Activated CD4-positive, alpha-beta T cell treated with anti-CD3 and anti-CD28 coated beads for 36 hours (primary cell): ENCODE measurements around the gene PKDCC. TPM values are rescaled to one million over a fixed set of nuclear protein-coding genes. Genes with fewer than 3 reads are reported as not detected.
"Not testable (repeated sequence)": the region's sequence is repeated elsewhere in the genome, so short reads cannot be mapped to it uniquely, and the experiment has no call there.

Source experiments
- ATAC-seq: fragments of 200-7000 bp; cut with Tn5 transposase; one replicate; pipeline ENCODE4 v1.10.0; 2021; ENCODE audit warnings: mild to moderate bottlenecking, moderate library complexity
- CTCF ChIA-PET: fragments of 350-600 bp; sonication (Branson Sonifier 250); formaldehyde crosslinking; loops from one replicate; lab custom pipeline; 2021; ENCODE audit warnings: antibody characterized with exemption; lab: Charles Lee
- POLR2A ChIA-PET: fragments of 350-600 bp; sonication (Branson Sonifier 250); formaldehyde crosslinking; loops from one replicate; lab custom pipeline; 2021; ENCODE audit warnings: antibody characterized with exemption, inconsistent platforms; lab: Charles Lee
- DNase-seq: peaks from one replicate; pipeline ENCODE4 v3.0.0-alpha.2; 2020
- H3K27ac Mint-ChIP-seq: one replicate; pipeline ENCODE4 v1.8.0; 2021; ENCODE audit warnings: mixed read lengths
- H3K27me3 Mint-ChIP-seq: one replicate; pipeline ENCODE4 v1.8.0; 2021; ENCODE audit warnings: mixed read lengths
- H3K36me3 Mint-ChIP-seq: one replicate; pipeline ENCODE4 v1.8.0; 2021; ENCODE audit warnings: low read depth, mixed read lengths
- H3K4me1 Mint-ChIP-seq: one replicate; pipeline ENCODE4 v1.8.0; 2021; ENCODE audit warnings: mixed read lengths
- H3K4me3 Mint-ChIP-seq: one replicate; pipeline ENCODE4 v1.8.0; 2021; ENCODE audit warnings: mild to moderate bottlenecking, moderate library complexity, mixed read lengths
- H3K9me3 Mint-ChIP-seq: one replicate; pipeline ENCODE4 v1.8.0; 2021; ENCODE audit warnings: low read depth, mixed read lengths
- intact Hi-C, 2 experiments: fragments of 100-400 bp; cut with DNase I in 1 of 2; cut with micrococcal nuclease in 1 of 2; formaldehyde crosslinking; loops; one replicate each; pipeline versions ENCODE4 v1.14.2 to v1.15.1; 2022 to 2024; cut with DNase I, micrococcal nuclease
- total RNA-seq, 2 experiments: library from RNA; stranded (reverse); gene quantifications; one replicate each; pipeline ENCODE4 v1.2.3, GENCODE V29; 2021

PKDCC gene
- total RNA-seq, 2 experiments from 2014 or later: not detected

DNA sequence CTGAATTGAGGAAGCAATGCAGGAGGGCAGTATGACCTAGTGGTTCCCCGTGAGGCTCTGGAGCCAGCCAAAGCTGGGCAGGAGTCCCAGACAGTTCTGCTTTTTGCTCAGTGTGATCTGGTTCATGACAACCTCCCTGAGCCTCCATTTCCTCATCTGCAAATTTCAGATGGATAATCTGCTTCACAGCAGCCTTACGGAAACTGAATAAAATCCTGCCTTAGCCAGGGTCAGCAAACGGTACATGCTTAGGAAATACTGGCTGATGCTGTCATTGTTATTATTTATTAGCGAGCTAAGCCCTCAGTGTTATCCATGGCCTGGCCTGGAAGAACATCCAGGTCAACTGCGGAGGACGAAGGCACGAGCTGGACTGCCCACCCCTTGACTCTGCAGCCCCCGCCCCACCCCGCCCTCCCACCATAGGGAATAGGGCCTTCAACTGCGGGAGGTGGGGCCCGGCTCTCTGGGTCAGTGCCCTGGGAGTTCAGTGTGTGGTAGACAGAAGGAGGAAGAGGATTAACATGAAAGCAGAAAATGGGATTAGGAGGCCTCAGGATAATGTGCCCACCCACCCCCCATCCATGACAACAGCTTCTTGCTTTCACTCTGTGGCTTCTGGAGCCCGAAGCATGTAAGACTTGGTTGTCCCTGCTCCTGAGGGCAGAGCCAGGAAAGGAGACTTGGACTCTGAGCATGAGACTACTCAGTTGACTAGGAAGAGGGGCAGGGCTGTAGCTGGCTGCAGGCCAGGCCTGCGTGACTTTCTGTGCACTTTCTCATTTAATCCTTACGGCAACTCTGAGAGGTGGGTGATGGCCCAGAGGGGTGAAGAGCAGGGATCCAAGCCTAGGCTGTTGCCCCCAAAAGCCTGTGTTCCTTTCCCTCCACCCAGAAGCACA lies 13.1 kb downstream of the PKDCC start:
- intact Hi-C loops: no loop called here
- Mint-ChIP-seq H3K4me1 (no peaks in the 10 kb centered on the region), H3K27me3 (peaks cover 8% of the 10 kb centered on the region), H3K4me3 (no peak overlapping the region), H3K36me3 (no peaks in the 10 kb centered on the region), H3K27ac (no peak overlapping the region), H3K9me3 (no peaks in the 10 kb centered on the region)
- ChIA-PET CTCF (no interaction called here), POLR2A (no interaction called here)
- ATAC-seq: no peak
- DNase-seq: no peak

DNA sequence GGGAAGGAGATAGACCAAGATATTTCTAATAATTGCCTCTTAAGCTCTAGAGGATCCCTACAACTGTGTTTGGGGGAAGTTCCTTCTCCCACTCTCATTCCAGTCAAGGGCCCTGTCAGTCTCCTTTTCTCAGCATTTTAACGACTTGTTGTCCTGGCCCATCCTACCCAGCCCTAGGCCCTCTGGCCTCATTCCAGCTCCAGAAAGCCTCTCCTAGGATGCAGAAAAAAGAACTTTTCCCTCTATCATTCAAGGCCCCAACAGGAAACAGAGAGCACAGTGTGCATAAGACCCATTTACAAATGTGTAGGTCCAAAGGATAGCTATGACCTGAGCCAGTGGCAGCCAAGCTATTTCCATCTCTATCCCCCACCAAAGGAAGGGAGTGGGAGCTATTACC lies 14.0 kb downstream of the PKDCC start:
- POLR2A ChIA-PET: no interaction called here
- Mint-ChIP-seq H3K27me3 (peaks cover 8% of the 10 kb centered on the region), H3K4me1 (no peaks in the 10 kb centered on the region), H3K27ac (no peak overlapping the region), H3K4me3 (no peak overlapping the region), H3K36me3 (no peaks in the 10 kb centered on the region), H3K9me3 (no peaks in the 10 kb centered on the region)
- CTCF ChIA-PET: interaction anchor here (0.6 to 1.7 kb wide), 2 partner anchors 25 to 167 kb away, joined by 3 to 9 read pairs; no protein-coding TSS in a partner anchor
- ATAC-seq (no peak), DNase-seq (no peak)
- intact Hi-C loops: no loop called here

DNA sequence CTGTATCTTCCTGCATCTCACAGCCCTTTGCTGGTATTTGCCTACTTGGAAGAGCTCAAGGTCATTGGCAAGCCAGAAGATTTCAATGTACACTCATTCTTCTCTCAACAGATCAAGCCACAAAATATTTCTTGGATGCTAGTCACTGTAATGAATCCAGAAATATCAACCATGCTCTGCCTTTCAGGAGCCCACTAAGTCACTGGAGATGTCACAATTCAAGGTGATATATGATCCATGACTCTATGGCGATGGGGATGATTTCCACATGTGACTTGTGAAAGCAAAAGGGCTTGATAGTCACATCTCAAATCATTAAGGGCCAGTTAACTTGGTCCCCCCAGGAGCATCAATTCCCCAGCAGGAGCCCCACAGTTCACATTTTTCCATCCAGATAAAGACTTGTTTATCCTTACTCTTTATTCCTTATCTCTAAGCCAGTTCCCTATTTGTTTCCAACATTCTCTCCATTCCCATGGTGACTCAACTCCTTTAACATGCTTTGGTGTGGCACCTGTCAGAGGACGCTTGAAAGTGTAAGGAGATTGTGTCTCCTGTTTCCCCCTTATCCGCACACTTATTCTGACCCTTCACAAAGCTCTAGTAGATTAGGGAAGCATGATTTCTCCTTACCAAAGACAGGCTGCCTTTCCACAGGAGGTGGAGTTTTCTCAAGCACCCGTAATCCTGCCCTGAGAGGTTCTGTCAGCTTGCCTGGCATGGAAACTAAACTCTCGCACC lies 15.8 kb downstream of the PKDCC start:
- Mint-ChIP-seq H3K9me3 (no peaks in the 10 kb centered on the region), H3K4me1 (no peaks in the 10 kb centered on the region), H3K4me3 (no peak overlapping the region), H3K27me3 (peaks cover 11% of the 10 kb centered on the region), H3K36me3 (no peaks in the 10 kb centered on the region), H3K27ac (no peak overlapping the region)
- ATAC-seq: no peak
- ChIA-PET POLR2A (no interaction called here), CTCF (no interaction called here)
- DNase-seq: no peak
- intact Hi-C loops: no loop called here

DNA sequence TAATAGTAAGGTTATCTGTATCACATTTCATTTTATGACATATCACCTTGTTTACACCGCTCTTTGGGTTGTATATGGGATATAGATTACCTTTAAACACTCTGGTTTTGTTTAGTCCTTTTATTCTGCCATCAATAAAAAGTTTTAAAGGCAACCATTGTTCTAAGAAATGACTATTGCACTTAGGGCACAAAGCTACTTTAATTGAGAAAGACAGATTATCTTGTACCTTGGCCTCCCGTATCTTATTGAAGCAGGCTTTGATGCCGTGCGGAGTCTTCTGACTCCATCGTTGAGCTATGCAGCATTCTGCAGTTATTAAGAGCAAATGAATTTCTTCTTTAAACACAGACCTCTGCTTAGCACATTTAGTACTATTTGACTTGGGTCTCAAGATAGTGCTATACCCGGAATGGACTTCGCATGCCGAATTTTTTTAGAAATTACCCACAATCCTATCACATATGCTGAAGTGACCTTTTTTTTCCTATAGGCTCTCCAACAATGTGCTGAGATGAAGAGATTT lies 16.7 kb downstream of the PKDCC start:
- no peaks in the 10 kb centered on the region for H3K9me3 Mint-ChIP-seq
- CTCF ChIA-PET: no interaction called here
- POLR2A ChIA-PET: no interaction called here
- no peaks in the 10 kb centered on the region for H3K4me1 Mint-ChIP-seq
- ATAC-seq: no peak
- intact Hi-C loops: no loop called here
- H3K27me3 Mint-ChIP-seq: peaks cover 13% of the 10 kb centered on the region
- H3K4me3 Mint-ChIP-seq: no peak overlapping the region
- no peak for DNase-seq
- H3K36me3 Mint-ChIP-seq: no peaks in the 10 kb centered on the region
- H3K27ac Mint-ChIP-seq: no peak overlapping the region

DNA sequence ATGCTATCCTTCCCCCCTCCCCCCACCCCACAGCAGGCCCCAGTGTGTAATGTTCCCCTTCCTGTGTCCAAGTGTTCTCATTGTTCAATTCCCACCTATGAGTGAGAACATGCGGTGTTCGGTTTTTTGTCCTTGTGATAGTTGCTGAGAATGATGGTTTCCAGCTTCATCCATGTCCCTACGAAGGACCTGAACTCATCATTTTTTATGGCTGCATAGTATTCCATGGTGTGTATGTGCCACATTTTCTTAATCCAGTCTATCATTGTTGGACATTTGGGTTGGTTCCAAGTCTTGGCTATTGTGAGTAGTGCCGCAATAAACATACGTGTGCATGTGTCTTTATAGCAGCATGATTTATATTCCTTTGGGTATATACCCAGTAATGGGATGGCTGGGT lies 17.9 kb downstream of the PKDCC start:
- CTCF ChIA-PET, H3K4me1 Mint-ChIP-seq, ATAC-seq, H3K36me3 Mint-ChIP-seq, POLR2A ChIA-PET, intact Hi-C loops, H3K9me3 Mint-ChIP-seq, DNase-seq, H3K4me3 Mint-ChIP-seq, H3K27ac Mint-ChIP-seq: not testable (repeated sequence)
- H3K27me3 Mint-ChIP-seq: peaks cover 16% of the 10 kb centered on the region

GRCh38 chr2:42067001-42067400 lies 19.2 kb downstream of the PKDCC start:
- intact Hi-C loops, ATAC-seq, H3K4me3 Mint-ChIP-seq, H3K36me3 Mint-ChIP-seq, H3K9me3 Mint-ChIP-seq, H3K4me1 Mint-ChIP-seq, DNase-seq, CTCF ChIA-PET, POLR2A ChIA-PET, H3K27ac Mint-ChIP-seq: not testable (repeated sequence)
- peaks cover 16% of the 10 kb centered on the region for H3K27me3 Mint-ChIP-seq

DNA sequence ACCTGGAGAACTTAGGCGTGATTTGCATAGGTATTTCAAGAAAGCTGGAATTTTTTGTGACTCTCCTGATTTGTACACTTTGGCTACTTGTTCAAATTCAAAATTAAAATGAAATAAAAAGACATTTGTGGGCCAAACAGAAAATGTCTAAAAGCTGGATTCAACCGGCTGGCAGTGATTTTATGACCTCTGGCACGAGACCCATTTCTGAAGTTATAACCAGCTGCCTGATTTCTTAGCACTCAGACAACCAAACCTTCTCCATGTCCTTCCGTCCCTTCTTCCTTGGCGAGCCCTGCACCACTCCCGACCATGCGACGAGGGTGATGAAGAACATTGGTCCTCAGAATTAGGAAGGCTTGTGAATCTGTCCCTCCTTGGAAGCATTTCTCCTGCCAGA lies 19.7 kb downstream of the PKDCC start:
- ATAC-seq: no peak
- no peaks in the 10 kb centered on the region for H3K4me1 Mint-ChIP-seq
- intact Hi-C loops: no loop called here
- ChIA-PET CTCF (interaction anchor here (0.9 kb wide), 1 partner anchor 19 kb away, joined by 6 read pairs; no protein-coding TSS in a partner anchor), POLR2A (no interaction called here)
- H3K4me3 Mint-ChIP-seq: no peak overlapping the region
- H3K27me3 Mint-ChIP-seq: peaks cover 16% of the 10 kb centered on the region
- no peaks in the 10 kb centered on the region for H3K36me3 Mint-ChIP-seq
- H3K9me3 Mint-ChIP-seq: no peaks in the 10 kb centered on the region
- no peak overlapping the region for H3K27ac Mint-ChIP-seq
- DNase-seq: no peak

- DNase-seq (no peak), ATAC-seq (no peak)
- H3K9me3 Mint-ChIP-seq: no peaks in the 10 kb centered on the region
- intact Hi-C loops: no loop called here
- peaks cover 13% of the 10 kb centered on the region for H3K27me3 Mint-ChIP-seq
- POLR2A ChIA-PET: interaction anchor here (0.6 kb wide), 1 partner anchor 45 kb away, joined by 4 read pairs; no protein-coding TSS in a partner anchor
- CTCF ChIA-PET: interaction anchor here (0.7 kb wide), 1 partner anchor 65 kb away, joined by 3 read pairs; no protein-coding TSS in a partner anchor
- no peak overlapping the region for H3K4me3 Mint-ChIP-seq
- H3K36me3 Mint-ChIP-seq: no peaks in the 10 kb centered on the region
- no peak overlapping the region for H3K27ac Mint-ChIP-seq
- no peaks in the 10 kb centered on the region for H3K4me1 Mint-ChIP-seq
Measured at GRCh38 chr2:42068571-42069178, 20.9 kb downstream of the PKDCC start.

DNA sequence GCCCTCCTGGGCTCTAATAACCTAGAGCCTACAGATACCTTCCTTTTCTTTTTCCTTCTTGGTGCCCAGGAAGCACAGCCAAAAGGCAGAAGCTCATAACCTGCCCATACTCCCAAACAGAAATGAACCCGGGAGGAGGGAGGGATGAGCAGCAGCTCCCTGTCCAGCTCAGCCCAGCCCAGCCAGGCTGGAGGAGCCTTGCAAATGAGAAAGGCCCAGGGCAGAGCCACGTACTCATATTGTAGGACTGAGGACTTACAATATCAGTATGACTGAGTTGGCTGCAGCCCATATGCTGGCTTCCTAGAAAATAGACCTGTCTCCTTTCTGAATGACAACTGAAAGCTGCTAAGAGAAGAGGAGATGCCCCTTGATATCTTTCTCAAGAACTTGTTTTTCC lies 21.7 kb downstream of the PKDCC start:
- intact Hi-C loops: no loop called here
- Mint-ChIP-seq H3K4me1 (no peaks in the 10 kb centered on the region), H3K36me3 (no peaks in the 10 kb centered on the region), H3K27me3 (peaks cover 11% of the 10 kb centered on the region), H3K27ac (no peak overlapping the region), H3K9me3 (no peaks in the 10 kb centered on the region), H3K4me3 (no peak overlapping the region)
- ATAC-seq: no peak
- CTCF ChIA-PET: interaction anchor here (0.9 to 1.1 kb wide), 2 partner anchors 17 to 177 kb away, joined by 3 to 4 read pairs; no protein-coding TSS in a partner anchor
- POLR2A ChIA-PET: no interaction called here
- DNase-seq: no peak

DNA sequence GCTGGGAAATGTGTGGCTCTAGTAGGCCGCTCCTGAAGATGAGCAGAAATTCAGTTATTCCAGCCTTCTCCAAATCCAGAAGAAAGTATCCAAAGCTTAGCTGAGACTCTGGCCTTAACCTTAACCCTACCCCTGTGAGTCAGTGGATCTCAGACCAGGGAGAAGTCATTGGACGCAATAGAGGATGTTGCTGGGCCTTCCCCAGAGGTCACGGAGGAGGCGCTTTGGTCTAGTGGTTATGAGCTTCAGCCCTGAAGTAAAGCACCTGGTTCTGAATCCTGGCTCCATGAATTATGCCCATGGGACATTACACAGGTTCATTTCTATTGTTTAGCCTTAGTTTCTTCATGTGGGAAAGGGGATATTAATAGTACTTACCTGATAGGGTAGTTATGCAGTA lies 24.0 kb downstream of the PKDCC start:
- no peaks in the 10 kb centered on the region for H3K4me1 Mint-ChIP-seq
- H3K27ac Mint-ChIP-seq: no peak overlapping the region
- H3K36me3 Mint-ChIP-seq: no peaks in the 10 kb centered on the region
- ATAC-seq (no peak), DNase-seq (no peak)
- intact Hi-C loops: no loop called here
- H3K4me3 Mint-ChIP-seq: no peak overlapping the region
- peaks cover 8% of the 10 kb centered on the region for H3K27me3 Mint-ChIP-seq
- POLR2A ChIA-PET: no interaction called here
- no peaks in the 10 kb centered on the region for H3K9me3 Mint-ChIP-seq
- CTCF ChIA-PET: interaction anchor here (0.7 to 2.0 kb wide), 2 partner anchors 202 to 219 kb away, joined by 3 to 4 read pairs; no protein-coding TSS in a partner anchor
